Lung (tissue), 12 donors: ENCODE measurements around the gene TRIM28. TPM values are rescaled to one million over a fixed set of nuclear protein-coding genes. Genes with fewer than 3 reads are reported as not detected.

Source experiments
- ATAC-seq: fragments of 200-7000 bp; cut with Tn5 transposase; one replicate; pipeline ENCODE4 v1.9.1; 2020; ENCODE audit warnings: moderate number of reproducible peaks; ENCODE audit not compliant: insufficient read depth, low FRiP score
- DNase-seq, 3 donors: peaks; one replicate each; pipeline ENCODE4 v3.0.0-alpha.2; 2013 to 2017
- H3K27ac ChIP-seq, 2 donors: one replicate each; pipeline ENCODE4 v1.5.1; 2013; ENCODE audit warnings: mild to moderate bottlenecking in 2 of 2, moderate library complexity in 2 of 2, control low read depth in 1 of 2, inconsistent platforms in 1 of 2, low read depth in 1 of 2, low read length in 1 of 2
- H3K27me3 ChIP-seq, 3 donors: one replicate each; pipeline ENCODE4 v1.5.1; 2013; ENCODE audit warnings: low read length in 2 of 3; ENCODE audit not compliant: control insufficient read depth in 3 of 3, insufficient read depth in 3 of 3
- H3K36me3 ChIP-seq, 4 donors: one replicate each; pipeline ENCODE4 v1.5.1; 2013; ENCODE audit warnings: low read length in 4 of 4, mild to moderate bottlenecking in 1 of 4, moderate library complexity in 1 of 4; ENCODE audit not compliant: control insufficient read depth in 4 of 4, insufficient read depth in 4 of 4
- H3K4me1 ChIP-seq, 5 donors: one replicate each; pipeline ENCODE4 v1.5.1; 2013; ENCODE audit warnings: low read length in 5 of 5, mild to moderate bottlenecking in 2 of 5, moderate library complexity in 1 of 5; ENCODE audit not compliant: control insufficient read depth in 5 of 5, insufficient read depth in 5 of 5
- H3K4me3 ChIP-seq: one replicate; pipeline ENCODE4 v1.5.1; 2013; ENCODE audit warnings: mild to moderate bottlenecking, control low read depth, moderate library complexity
- H3K9ac ChIP-seq, 2 donors: one replicate each; pipeline ENCODE4 v1.5.1; 2013; ENCODE audit warnings: low read length in 2 of 2, control low read depth in 1 of 2; ENCODE audit not compliant: insufficient read depth in 1 of 2
- H3K9me3 ChIP-seq, 4 donors: one replicate each; pipeline ENCODE4 v1.5.1; 2013; ENCODE audit warnings: low read length in 3 of 4, mild to moderate bottlenecking in 1 of 4, moderate library complexity in 1 of 4; ENCODE audit not compliant: control insufficient read depth in 4 of 4, insufficient read depth in 3 of 4
- CTCF ChIP-seq: IDR thresholded peaks from 2 replicates; pipeline ENCODE4 v1.5.1; 2012; ENCODE audit warnings: mild to moderate bottlenecking; ENCODE audit errors: control extremely low read depth, extremely low read depth
- WGBS, 2 donors: extraction: QIAGEN DNeasy Blood & Tissue Kit; methylation state at CpG; one replicate each; pipeline ENCODE4 v1.1.7; 2013; 5-methylcytosine and 5-hydroxymethylcytosine counted together
- polyA plus RNA-seq, 2 donors: library from polyadenylated mRNA; stranded (reverse); fragments of 200-250 nt; gene quantifications; one replicate each; pipeline ENCODE4 v1.2.1, GENCODE V29; 2013
- total RNA-seq, 2 donors: library from RNA; depleted of rRNA in 1 of 2; stranded (reverse); fragments of >200 nt in 1 of 2; gene quantifications; one replicate each; pipeline ENCODE4 v1.2.1, GENCODE V29; 2014 to 2021
- donor health status: control.
- donor health status: control.
- donor health status: Bipolar disorder and iron deficiency.
- donor health status: healthy.
- donor health status: DM: yes; HTN: yes; CAD: no.

TRIM28 gene
- total and polyA plus RNA-seq, 4 donors, result 171 to 250 (median 181) TPM

GRCh38 chr19:58557221-58558065 is 13.6 kb downstream of the TRIM28 start:
- peaks cover 9 to 49% (median 23%) of the 10 kb centered on the region in 5 donors for H3K4me1 ChIP-seq
- WGBS, 2 donors, result 32 to 40% methylated on average over 12 of the region's 12 CpGs
- no peaks in the 10 kb centered on the region for H3K9me3 ChIP-seq
- H3K4me3 ChIP-seq, result peak overlapping the region; percentile 85
- TF ChIP-seq CTCF, result no peak
- peaks cover 0 to 15% (median 10%) of the 10 kb centered on the region in 4 donors for H3K36me3 ChIP-seq
- H3K27me3 ChIP-seq, result peaks cover 0 to 9% (median 7%) of the 10 kb centered on the region in 3 donors
- peak in 1 of 3 donors; percentile 6 for DNase-seq
- ATAC-seq, result no peak
- H3K9ac ChIP-seq, result peak overlapping the region; percentile 96 to 97
- peak overlapping the region; percentile 97 to 99 for H3K27ac ChIP-seq

GRCh38 chr19:58558066-58558622 is 14.3 kb downstream of the TRIM28 start, which contains the start of gene UBE2M:
TSS of gene UBE2M (minus strand) at chr19:58558611. CDS start at chr19:58558381, 230 bp downstream.
- DNase-seq (peak in 2 of 3 donors; percentile 45 to 51), ATAC-seq (no peak)
- peaks cover 9 to 56% (median 28%) of the 10 kb centered on the region in 5 donors for H3K4me1 ChIP-seq
- peaks cover 0 to 11% (median 9%) of the 10 kb centered on the region in 4 donors for H3K36me3 ChIP-seq
- H3K4me3 ChIP-seq, result peak within 1 kb of the TSS; percentile 85
- H3K9ac ChIP-seq, result peak within 1 kb of the TSS; percentile 96 to 97
- no peak for TF ChIP-seq CTCF
- peak within 1 kb of the TSS; percentile 98 to 99 for H3K27ac ChIP-seq
- H3K27me3 ChIP-seq, result peaks cover 0 to 9% (median 7%) of the 10 kb centered on the region in 3 donors
- no peaks in the 10 kb centered on the region for H3K9me3 ChIP-seq
- 1% methylated on average over 16 to 62 of the region's 62 CpGs for WGBS, 2 donors

- ATAC-seq, result peak; percentile 78
- Histone ChIP-seq H3K9me3 (no peaks in the 10 kb centered on the region), H3K9ac (peak overlapping the region; percentile 95 to 96), H3K27me3 (peaks cover 0 to 14% (median 12%) of the 10 kb centered on the region in 3 donors), H3K4me3 (peak overlapping the region; percentile 85), H3K27ac (peak overlapping the region; percentile 98 to 99), H3K36me3 (peaks cover 0 to 11% (median 9%) of the 10 kb centered on the region in 4 donors), H3K4me1 (peaks cover 9 to 57% (median 28%) of the 10 kb centered on the region in 5 donors)
- peak; percentile 99 to 100 (median 99) for DNase-seq
- WGBS, 2 donors, result 0 to 1% methylated on average over 60 to 76 of the region's 76 CpGs
- TF ChIP-seq CTCF, result no peak
Measured at GRCh38 chr19:58558623-58559274, 14.9 kb downstream of the TRIM28 start.
